DOHH2 (cell line): ENCODE measurements around the gene PCDHGC5.

Experiments
- EZH2phosphoT487 ChIP-seq: fragments of 200-600 bp; sonication (generic); IDR thresholded peaks from 2 replicates; pipeline ENCODE4 v1.6.1; 2017; ENCODE audit warnings: borderline replicate concordance, mild to moderate bottlenecking, antibody characterized with exemption, low read length, moderate library complexity, mixed read lengths
- TF ChIP-seq, protein P1 (sequence below): fragments of 200-600 bp; sonication (generic); IDR thresholded peaks from one replicate; pipeline ENCODE4 v1.5.1; 2014; ENCODE audit warnings: antibody characterized with exemption, mild to moderate bottlenecking, low read depth, low read length; ENCODE audit not compliant: poor library complexity, severe bottlenecking

DNA sequence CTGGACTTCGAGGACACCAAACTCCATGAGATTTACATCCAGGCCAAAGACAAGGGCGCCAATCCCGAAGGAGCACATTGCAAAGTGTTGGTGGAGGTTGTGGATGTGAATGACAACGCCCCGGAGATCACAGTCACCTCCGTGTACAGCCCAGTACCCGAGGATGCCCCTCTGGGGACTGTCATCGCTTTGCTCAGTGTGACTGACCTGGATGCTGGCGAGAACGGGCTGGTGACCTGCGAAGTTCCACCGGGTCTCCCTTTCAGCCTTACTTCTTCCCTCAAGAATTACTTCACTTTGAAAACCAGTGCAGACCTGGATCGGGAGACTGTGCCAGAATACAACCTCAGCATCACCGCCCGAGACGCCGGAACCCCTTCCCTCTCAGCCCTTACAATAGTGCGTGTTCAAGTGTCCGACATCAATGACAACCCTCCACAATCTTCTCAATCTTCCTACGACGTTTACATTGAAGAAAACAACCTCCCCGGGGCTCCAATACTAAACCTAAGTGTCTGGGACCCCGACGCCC is 11.8 kb upstream of the PCDHGC5 start:
- TF ChIP-seq, protein P1, sequence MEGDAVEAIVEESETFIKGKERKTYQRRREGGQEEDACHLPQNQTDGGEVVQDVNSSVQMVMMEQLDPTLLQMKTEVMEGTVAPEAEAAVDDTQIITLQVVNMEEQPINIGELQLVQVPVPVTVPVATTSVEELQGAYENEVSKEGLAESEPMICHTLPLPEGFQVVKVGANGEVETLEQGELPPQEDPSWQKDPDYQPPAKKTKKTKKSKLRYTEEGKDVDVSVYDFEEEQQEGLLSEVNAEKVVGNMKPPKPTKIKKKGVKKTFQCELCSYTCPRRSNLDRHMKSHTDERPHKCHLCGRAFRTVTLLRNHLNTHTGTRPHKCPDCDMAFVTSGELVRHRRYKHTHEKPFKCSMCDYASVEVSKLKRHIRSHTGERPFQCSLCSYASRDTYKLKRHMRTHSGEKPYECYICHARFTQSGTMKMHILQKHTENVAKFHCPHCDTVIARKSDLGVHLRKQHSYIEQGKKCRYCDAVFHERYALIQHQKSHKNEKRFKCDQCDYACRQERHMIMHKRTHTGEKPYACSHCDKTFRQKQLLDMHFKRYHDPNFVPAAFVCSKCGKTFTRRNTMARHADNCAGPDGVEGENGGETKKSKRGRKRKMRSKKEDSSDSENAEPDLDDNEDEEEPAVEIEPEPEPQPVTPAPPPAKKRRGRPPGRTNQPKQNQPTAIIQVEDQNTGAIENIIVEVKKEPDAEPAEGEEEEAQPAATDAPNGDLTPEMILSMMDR, result no peak
- TF ChIP-seq EZH2phosphoT487, result no peak
